GM23338 (cell line): ENCODE data around the gene CARNS1. TPM values are rescaled to one million over a fixed set of nuclear protein-coding genes. Genes with fewer than 3 reads are reported as not detected.

Source experiments
- ATAC-seq: fragments of 200-7000 bp; cut with Tn5 transposase; 3 replicates; pipeline ENCODE4 v1.9.1; 2020
- DNase-seq: peaks from one replicate; pipeline ENCODE4 v3.0.0-alpha.2; 2015; ENCODE audit warnings: low spot score
- H2AFZ ChIP-seq: fragments of 200-600 bp; sonication (generic); 2 replicates; pipeline ENCODE4 v1.8.0; 2016; ENCODE audit warnings: antibody characterized with exemption, mild to moderate bottlenecking, moderate library complexity
- H3F3A ChIP-seq: fragments of 200-600 bp; sonication (generic); replicated peaks from 2 replicates; pipeline ENCODE4 v1.8.0; 2017; ENCODE audit warnings: antibody characterized with exemption, mixed run types, low read depth
- H3K27ac ChIP-seq: fragments of 200-600 bp; sonication (generic); 2 replicates; pipeline ENCODE4 v1.6.1; 2016; ENCODE audit warnings: low read depth
- H3K27me3 ChIP-seq: fragments of 200-600 bp; sonication (generic); 2 replicates; pipeline ENCODE4 v1.8.0; 2016; ENCODE audit warnings: mild to moderate bottlenecking, mixed run types, moderate library complexity; ENCODE audit not compliant: insufficient read depth
- H3K36me3 ChIP-seq: fragments of 200-600 bp; sonication (generic); 2 replicates; pipeline ENCODE4 v1.8.0; 2016; ENCODE audit warnings: mild to moderate bottlenecking; ENCODE audit not compliant: insufficient read depth
- H3K4me1 ChIP-seq: fragments of 200-600 bp; sonication (generic); 2 replicates; pipeline ENCODE4 v1.8.0; 2016; ENCODE audit warnings: mild to moderate bottlenecking, moderate library complexity; ENCODE audit not compliant: insufficient read depth
- H3K4me2 ChIP-seq: fragments of 200-600 bp; sonication (generic); 2 replicates; pipeline ENCODE4 v1.7.1; 2017; ENCODE audit warnings: mixed run types
- H3K4me3 ChIP-seq: fragments of 200-600 bp; sonication (generic); 2 replicates; pipeline ENCODE4 v1.6.1; 2016; ENCODE audit warnings: mixed run types
- H3K79me2 ChIP-seq: fragments of 200-600 bp; sonication (generic); replicated peaks from 2 replicates; pipeline ENCODE4 v1.8.0; 2017; ENCODE audit warnings: mild to moderate bottlenecking; ENCODE audit not compliant: insufficient read depth
- H3K9me2 ChIP-seq: fragments of 200-600 bp; sonication (generic); 2 replicates; pipeline ENCODE4 v1.8.0; 2017; ENCODE audit not compliant: insufficient read depth
- H4K20me1 ChIP-seq: fragments of 200-600 bp; sonication (generic); replicated peaks from 2 replicates; pipeline ENCODE4 v1.8.0; 2017; ENCODE audit warnings: mild to moderate bottlenecking; ENCODE audit not compliant: insufficient read depth
- H3K27ac Mint-ChIP-seq: 2 replicates; pipeline ENCODE4 v1.8.0; 2020; ENCODE audit warnings: inconsistent platforms, mild to moderate bottlenecking, moderate library complexity, mixed read lengths
- H3K27me3 Mint-ChIP-seq: 3 replicates; pipeline ENCODE4 v1.8.0; 2022; ENCODE audit warnings: low read depth, mild to moderate bottlenecking, moderate library complexity, mixed read lengths, inconsistent platforms; ENCODE audit not compliant: insufficient read depth, poor library complexity
- H3K36me3 Mint-ChIP-seq: 3 replicates; pipeline ENCODE4 v1.8.0; 2021; ENCODE audit warnings: low read depth, mild to moderate bottlenecking, inconsistent platforms, moderate library complexity, mixed read lengths
- H3K4me1 Mint-ChIP-seq: 3 replicates; pipeline ENCODE4 v1.8.0; 2020; ENCODE audit warnings: mild to moderate bottlenecking, inconsistent platforms, mixed read lengths
- H3K4me3 Mint-ChIP-seq: 3 replicates; pipeline ENCODE4 v1.8.0; 2021; ENCODE audit warnings: moderate library complexity, mild to moderate bottlenecking, inconsistent platforms, mixed read lengths
- H3K9me3 Mint-ChIP-seq: 3 replicates; pipeline ENCODE4 v1.8.0; 2020; ENCODE audit warnings: moderate library complexity, mild to moderate bottlenecking, inconsistent platforms, mixed read lengths
- JUNB ChIP-seq: IDR thresholded peaks from one replicate; pipeline ENCODE4 v1.6.1; 2016; ENCODE audit warnings: antibody characterized with exemption; ENCODE audit not compliant: unreplicated experiment
- NANOG ChIP-seq: IDR thresholded peaks from 2 replicates; pipeline ENCODE4 v1.6.1; 2016; ENCODE audit warnings: antibody characterized with exemption, borderline replicate concordance
- STAT1 ChIP-seq: IDR thresholded peaks from one replicate; pipeline ENCODE4 v1.6.1; 2016; ENCODE audit warnings: antibody characterized with exemption; ENCODE audit not compliant: unreplicated experiment
- ZNF114 ChIP-seq: fragments of 250-450 bp; sonication (Bioruptor Pico); IDR thresholded peaks from 2 replicates; pipeline ENCODE4 v1.5.0; 2020; ENCODE audit warnings: mild to moderate bottlenecking, moderate library complexity
- polyA plus RNA-seq: library from polyadenylated mRNA; unstranded; fragments of >200 nt; fragmentation: Nextera tagmentation; extraction: Ambion mirVana; gene quantifications from 2 replicates; pipeline ENCODE4 v1.2.1, GENCODE V29; 2016
- total RNA-seq: library from RNA; depleted of rRNA; stranded (reverse); fragments of >200 nt; shearing (Covaris generic); gene quantifications from 2 replicates; pipeline ENCODE4 v1.2.3, GENCODE V29; 2014
- TF ChIP-seq, protein P1 (sequence below): IDR thresholded peaks from 2 replicates; pipeline ENCODE4 v1.6.1; 2016; ENCODE audit warnings: antibody characterized with exemption
- TF ChIP-seq, protein P2 (sequence below): fragments of 250-450 bp; sonication (Bioruptor Pico); IDR thresholded peaks from 2 replicates; pipeline ENCODE4 v1.5.0; 2020; ENCODE audit warnings: mild to moderate bottlenecking, moderate library complexity

Gene CARNS1
- total and polyA plus RNA-seq, 2 experiments from 2014 or later, result 0.52 to 0.76 TPM

DNA sequence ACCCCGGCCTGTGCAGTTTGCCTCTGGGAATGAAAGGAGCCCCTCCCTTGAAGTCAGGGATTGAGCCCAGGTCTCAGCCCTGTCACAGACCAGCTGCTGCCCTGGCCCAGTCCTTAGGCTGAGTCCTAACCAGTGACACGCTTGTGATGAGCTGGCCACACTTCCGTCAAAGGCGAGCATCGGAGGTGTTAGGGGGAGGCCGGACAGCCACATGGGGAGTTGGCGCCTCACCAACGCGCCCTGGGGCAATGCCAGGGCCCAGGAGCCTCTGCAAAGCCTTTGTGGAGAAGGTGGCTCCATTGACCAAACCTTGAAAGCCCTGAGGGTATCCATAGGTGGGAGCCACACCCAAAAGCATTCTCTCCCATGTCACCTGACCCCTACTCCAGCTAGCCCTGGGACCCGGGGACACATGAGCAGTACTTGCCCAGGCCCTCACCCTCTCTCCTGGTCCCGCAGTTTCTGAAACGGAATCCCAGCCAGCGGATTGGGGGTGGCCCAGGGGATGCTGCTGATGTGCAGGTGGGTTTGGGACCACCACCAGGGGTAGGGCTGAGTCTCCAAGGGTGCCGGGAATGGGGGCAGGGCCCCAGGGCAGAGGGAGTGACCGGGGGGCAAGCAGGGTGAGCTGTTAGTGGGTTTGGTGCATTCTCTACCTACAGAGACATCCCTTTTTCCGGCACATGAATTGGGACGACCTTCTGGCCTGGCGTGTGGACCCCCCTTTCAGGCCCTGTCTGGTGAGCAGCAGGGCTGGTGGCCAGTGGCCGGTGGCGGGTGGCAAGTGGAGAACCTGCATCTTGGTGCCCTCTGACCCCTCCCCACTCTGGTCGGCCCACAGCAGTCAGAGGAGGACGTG, 18.3 kb downstream of the CARNS1 start:
- Mint-ChIP-seq H3K27ac (no peak overlapping the region), H3K4me1 (peaks cover 17% of the 10 kb centered on the region), H3K27me3 (peaks cover 6% of the 10 kb centered on the region), H3K36me3 (peaks cover 24% of the 10 kb centered on the region), H3K9me3 (no peaks in the 10 kb centered on the region; the same call in 2 of the 3 replicates), H3K4me3 (no peak overlapping the region)
- Histone ChIP-seq H3K79me2 (peaks cover 7% of the 10 kb centered on the region), H3K27ac (no peak overlapping the region), H3K4me1 (peaks cover 17% of the 10 kb centered on the region), H3K9me2 (no peaks in the 10 kb centered on the region), H4K20me1 (no peaks in the 10 kb centered on the region), H3K4me3 (no peak overlapping the region), H3K4me2 (no peak overlapping the region), H3K36me3 (0 out of 2 replicates have a peak, but pooled peaks cover 3% of the 10 kb centered on the region), H3K27me3 (no peaks in the 10 kb centered on the region), H3F3A (peaks cover 5% of the 10 kb centered on the region; the same call in 1 of the 2 replicates), H2AFZ (no peak overlapping the region)
- no peak for ATAC-seq
- TF ChIP-seq NANOG, result no peak
- TF ChIP-seq STAT1, result no peak
- no peak for TF ChIP-seq JUNB
- TF ChIP-seq, protein P1, sequence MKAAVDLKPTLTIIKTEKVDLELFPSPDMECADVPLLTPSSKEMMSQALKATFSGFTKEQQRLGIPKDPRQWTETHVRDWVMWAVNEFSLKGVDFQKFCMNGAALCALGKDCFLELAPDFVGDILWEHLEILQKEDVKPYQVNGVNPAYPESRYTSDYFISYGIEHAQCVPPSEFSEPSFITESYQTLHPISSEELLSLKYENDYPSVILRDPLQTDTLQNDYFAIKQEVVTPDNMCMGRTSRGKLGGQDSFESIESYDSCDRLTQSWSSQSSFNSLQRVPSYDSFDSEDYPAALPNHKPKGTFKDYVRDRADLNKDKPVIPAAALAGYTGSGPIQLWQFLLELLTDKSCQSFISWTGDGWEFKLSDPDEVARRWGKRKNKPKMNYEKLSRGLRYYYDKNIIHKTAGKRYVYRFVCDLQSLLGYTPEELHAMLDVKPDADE, result no peak
- no peak for TF ChIP-seq ZNF114 (CRISPR knock-in tag)
- TF ChIP-seq, protein P2, sequence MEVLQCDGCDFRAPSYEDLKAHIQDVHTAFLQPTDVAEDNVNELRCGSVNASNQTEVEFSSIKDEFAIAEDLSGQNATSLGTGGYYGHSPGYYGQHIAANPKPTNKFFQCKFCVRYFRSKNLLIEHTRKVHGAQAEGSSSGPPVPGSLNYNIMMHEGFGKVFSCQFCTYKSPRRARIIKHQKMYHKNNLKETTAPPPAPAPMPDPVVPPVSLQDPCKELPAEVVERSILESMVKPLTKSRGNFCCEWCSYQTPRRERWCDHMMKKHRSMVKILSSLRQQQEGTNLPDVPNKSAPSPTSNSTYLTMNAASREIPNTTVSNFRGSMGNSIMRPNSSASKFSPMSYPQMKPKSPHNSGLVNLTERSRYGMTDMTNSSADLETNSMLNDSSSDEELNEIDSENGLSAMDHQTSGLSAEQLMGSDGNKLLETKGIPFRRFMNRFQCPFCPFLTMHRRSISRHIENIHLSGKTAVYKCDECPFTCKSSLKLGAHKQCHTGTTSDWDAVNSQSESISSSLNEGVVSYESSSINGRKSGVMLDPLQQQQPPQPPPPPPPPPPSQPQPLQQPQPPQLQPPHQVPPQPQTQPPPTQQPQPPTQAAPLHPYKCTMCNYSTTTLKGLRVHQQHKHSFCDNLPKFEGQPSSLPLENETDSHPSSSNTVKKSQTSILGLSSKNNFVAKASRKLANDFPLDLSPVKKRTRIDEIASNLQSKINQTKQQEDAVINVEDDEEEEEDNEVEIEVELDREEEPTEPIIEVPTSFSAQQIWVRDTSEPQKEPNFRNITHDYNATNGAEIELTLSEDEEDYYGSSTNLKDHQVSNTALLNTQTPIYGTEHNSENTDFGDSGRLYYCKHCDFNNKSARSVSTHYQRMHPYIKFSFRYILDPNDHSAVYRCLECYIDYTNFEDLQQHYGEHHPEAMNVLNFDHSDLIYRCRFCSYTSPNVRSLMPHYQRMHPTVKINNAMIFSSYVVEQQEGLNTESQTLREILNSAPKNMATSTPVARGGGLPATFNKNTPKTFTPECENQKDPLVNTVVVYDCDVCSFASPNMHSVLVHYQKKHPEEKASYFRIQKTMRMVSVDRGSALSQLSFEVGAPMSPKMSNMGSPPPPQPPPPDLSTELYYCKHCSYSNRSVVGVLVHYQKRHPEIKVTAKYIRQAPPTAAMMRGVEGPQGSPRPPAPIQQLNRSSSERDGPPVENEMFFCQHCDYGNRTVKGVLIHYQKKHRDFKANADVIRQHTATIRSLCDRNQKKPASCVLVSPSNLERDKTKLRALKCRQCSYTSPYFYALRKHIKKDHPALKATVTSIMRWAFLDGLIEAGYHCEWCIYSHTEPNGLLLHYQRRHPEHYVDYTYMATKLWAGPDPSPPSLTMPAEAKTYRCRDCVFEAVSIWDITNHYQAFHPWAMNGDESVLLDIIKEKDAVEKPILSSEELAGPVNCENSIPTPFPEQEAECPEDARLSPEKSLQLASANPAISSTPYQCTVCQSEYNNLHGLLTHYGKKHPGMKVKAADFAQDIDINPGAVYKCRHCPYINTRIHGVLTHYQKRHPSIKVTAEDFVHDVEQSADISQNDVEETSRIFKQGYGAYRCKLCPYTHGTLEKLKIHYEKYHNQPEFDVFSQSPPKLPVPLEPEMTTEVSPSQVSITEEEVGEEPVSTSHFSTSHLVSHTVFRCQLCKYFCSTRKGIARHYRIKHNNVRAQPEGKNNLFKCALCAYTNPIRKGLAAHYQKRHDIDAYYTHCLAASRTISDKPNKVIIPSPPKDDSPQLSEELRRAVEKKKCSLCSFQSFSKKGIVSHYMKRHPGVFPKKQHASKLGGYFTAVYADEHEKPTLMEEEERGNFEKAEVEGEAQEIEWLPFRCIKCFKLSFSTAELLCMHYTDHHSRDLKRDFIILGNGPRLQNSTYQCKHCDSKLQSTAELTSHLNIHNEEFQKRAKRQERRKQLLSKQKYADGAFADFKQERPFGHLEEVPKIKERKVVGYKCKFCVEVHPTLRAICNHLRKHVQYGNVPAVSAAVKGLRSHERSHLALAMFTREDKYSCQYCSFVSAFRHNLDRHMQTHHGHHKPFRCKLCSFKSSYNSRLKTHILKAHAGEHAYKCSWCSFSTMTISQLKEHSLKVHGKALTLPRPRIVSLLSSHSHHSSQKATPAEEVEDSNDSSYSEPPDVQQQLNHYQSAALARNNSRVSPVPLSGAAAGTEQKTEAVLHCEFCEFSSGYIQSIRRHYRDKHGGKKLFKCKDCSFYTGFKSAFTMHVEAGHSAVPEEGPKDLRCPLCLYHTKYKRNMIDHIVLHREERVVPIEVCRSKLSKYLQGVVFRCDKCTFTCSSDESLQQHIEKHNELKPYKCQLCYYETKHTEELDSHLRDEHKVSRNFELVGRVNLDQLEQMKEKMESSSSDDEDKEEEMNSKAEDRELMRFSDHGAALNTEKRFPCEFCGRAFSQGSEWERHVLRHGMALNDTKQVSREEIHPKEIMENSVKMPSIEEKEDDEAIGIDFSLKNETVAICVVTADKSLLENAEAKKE, result no peak
- no peak for DNase-seq
